ENCODE measurements around the gene DAZAP1.
A peak's percentile ranks its signal among the peaks of the same experiment; 100 is the strongest.

DAZAP1 gene

GRCh38 chr19:1445932-1446712 is 38.7 kb downstream of the DAZAP1 start:
- DNase-seq = no peak

GRCh38 chr19:1446713-1447481 is 39.5 kb downstream of the DAZAP1 start:
- DNase-seq = no peak

GRCh38 chr19:1447504-1447903 is 40.1 kb downstream of the DAZAP1 start:
- no peak for DNase-seq

- DNase-seq = no peak
These were observed 40.6 kb downstream of the DAZAP1 start for GRCh38 chr19:1447944-1448343.

GRCh38 chr19:1449467-1450442 is 42.4 kb downstream of the DAZAP1 start, which contains the start of gene APC2:
Gene APC2, plus strand, starts transcription at chr19:1450121. Its CDS starts 2,881 bp downstream, at chr19:1453002.
- DNase-seq = peak; percentile 50 to 66

- no peak for DNase-seq
These were observed 43.6 kb downstream of the DAZAP1 start for GRCh38 chr19:1450735-1451731.

- DNase-seq = no peak
These were observed 44.8 kb downstream of the DAZAP1 start for GRCh38 chr19:1451916-1452801.

GRCh38 chr19:1452802-1453524 is 45.6 kb downstream of the DAZAP1 start:
- DNase-seq = no peak

- DNase-seq = no peak
These were observed 46.4 kb downstream of the DAZAP1 start for GRCh38 chr19:1453525-1454364.

- DNase-seq = no peak
These were observed 47.6 kb downstream of the DAZAP1 start for GRCh38 chr19:1455002-1455335.

- peak; percentile 56 to 66 for DNase-seq
These were observed 48.1 kb downstream of the DAZAP1 start for GRCh38 chr19:1455336-1456120.

GRCh38 chr19:1456121-1456900 is 48.9 kb downstream of the DAZAP1 start:
- DNase-seq = no peak

- no peak for DNase-seq
These were observed 49.8 kb downstream of the DAZAP1 start for GRCh38 chr19:1457031-1457739.

GRCh38 chr19:1457892-1458291 is 50.5 kb downstream of the DAZAP1 start:
- DNase-seq = no peak

- DNase-seq = no peak
These were observed 52.1 kb downstream of the DAZAP1 start for GRCh38 chr19:1459479-1459878.

Measured in SHP77 (cell line).